ENCODE results near the gene PPIL4. TPM values are rescaled to one million over a fixed set of nuclear protein-coding genes. Genes with fewer than 3 reads are reported as not detected.
A peak's percentile ranks its signal among the peaks of the same experiment; 100 is the strongest.
"Not testable (repeated sequence)": the region's sequence is repeated elsewhere in the genome, so short reads cannot be mapped to it uniquely, and the experiment has no call there.

The PPIL4 gene
- total and polyA plus RNA-seq, 10 of the 15 experiments (the other 5 are each of a cell fraction or from before 2014, with no cell fraction given) = 8.0 to 28.4 (median 24.3) TPM

DNA sequence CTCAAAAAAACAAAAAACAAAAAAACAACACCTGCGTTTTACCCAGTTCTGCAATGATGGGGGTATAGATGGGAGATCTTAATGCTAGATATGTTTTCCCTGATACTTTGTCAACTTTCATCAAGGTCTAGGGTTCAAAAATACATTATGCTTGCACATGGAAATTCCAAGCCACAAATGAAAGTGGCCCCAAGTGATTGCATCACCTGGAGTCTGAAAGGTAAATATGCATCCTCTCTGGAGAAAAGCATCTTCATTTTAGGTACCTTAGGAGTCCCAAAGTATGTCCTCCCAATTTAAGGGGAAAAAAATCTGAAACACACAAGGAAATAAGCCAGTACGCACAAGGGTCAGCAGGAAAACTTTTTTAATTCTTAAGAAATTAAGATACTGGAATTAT lies 48.5 kb downstream of the PPIL4 start:
- Histone ChIP-seq H3K27me3 (replicated peaks in 1 of 2; ENCODE audit: control insufficient read depth in 2 of 2, insufficient read depth in 2 of 2, low read length in 1 of 2) (no peaks in the 10 kb centered on the region), H2AFZ (ENCODE audit: control insufficient read depth, low read depth, low read length) (no peak overlapping the region), H3K4me2 (ENCODE audit: control insufficient read depth, insufficient read depth) (no peak overlapping the region; the same call in 1 of the 2 replicates), H3K79me2 (ENCODE audit: control insufficient read depth, insufficient read depth, low read length) (no peaks in the 10 kb centered on the region), H3K9ac (ENCODE audit: control insufficient read depth, insufficient read depth, low read length) (no peak overlapping the region), H4K20me1 (ENCODE audit: control insufficient read depth, insufficient read depth) (no peaks in the 10 kb centered on the region), H3K9me3 (replicated peaks; ENCODE audit: control insufficient read depth, insufficient read depth, low read length) (no peaks in the 10 kb centered on the region), H3K4me1 (ENCODE audit: control insufficient read depth, insufficient read depth, low read length) (peaks cover 32% of the 10 kb centered on the region), H3K4me3 (no peak overlapping the region), H3K36me3 (ENCODE audit: control insufficient read depth in 2 of 2, insufficient read depth in 2 of 2, low read length in 1 of 2) (no peaks in the 10 kb centered on the region), H3K27ac (ENCODE audit: control insufficient read depth, insufficient read depth) (no peak overlapping the region)
- SMC1A ChIA-PET (ENCODE audit: uncharacterized antibody, unreplicated experiment) = interaction anchor here (1.1 to 4.0 kb wide), 5 partner anchors 11 to 29 kb away, joined by 4 to 40 read pairs (median 23); no protein-coding TSS in a partner anchor
- TF ChIP-seq, protein P1, sequence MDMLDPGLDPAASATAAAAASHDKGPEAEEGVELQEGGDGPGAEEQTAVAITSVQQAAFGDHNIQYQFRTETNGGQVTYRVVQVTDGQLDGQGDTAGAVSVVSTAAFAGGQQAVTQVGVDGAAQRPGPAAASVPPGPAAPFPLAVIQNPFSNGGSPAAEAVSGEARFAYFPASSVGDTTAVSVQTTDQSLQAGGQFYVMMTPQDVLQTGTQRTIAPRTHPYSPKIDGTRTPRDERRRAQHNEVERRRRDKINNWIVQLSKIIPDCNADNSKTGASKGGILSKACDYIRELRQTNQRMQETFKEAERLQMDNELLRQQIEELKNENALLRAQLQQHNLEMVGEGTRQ (IDR thresholded peaks at IDR 0.05; ENCODE audit: borderline replicate concordance, low read depth, low read length) = no peak
- no peak for TF ChIP-seq HDAC2 (IDR thresholded peaks at IDR 0.05)
- TF ChIP-seq TCF7 (IDR thresholded peaks at IDR 0.05; ENCODE audit: borderline replicate concordance) = no peak
- no peak for TF ChIP-seq IRF4 (IDR thresholded peaks at IDR 0.05; ENCODE audit: low read depth, low read length)
- TF ChIP-seq NBN (IDR thresholded peaks at IDR 0.05) = no peak
- no peak for TF ChIP-seq ZZZ3 (IDR thresholded peaks at IDR 0.05; ENCODE audit: control insufficient read depth, insufficient read length, low read depth)
- no TSS peak for BruUV-seq (replicated peaks)
- intact Hi-C loops (cut with micrococcal nuclease; ENCODE audit: unreplicated experiment) = no loop called here
- CTCF ChIA-PET = interaction anchor here (0.9 to 5.2 kb wide), 3 partner anchors 14 to 24 kb away, joined by 3 to 54 read pairs (median 5); no protein-coding TSS in a partner anchor
- RAD21 ChIA-PET (ENCODE audit: unreplicated experiment) = interaction anchor here (1.2 to 1.6 kb wide), 4 partner anchors 8 to 49 kb away, joined by 4 to 7 read pairs (median 4); partner anchors contain the start of gene PPIL4
- WGBS (ENCODE audit: insufficient coverage, insufficient replicate concordance, low lambda C conversion rate, missing lambda C conversion rate) = 50% methylated on average over 2 of the region's 2 CpGs
- in situ Hi-C loops (cut with MboI) = no loop called here
- no peak for FAIRE-seq
- ATAC-seq = no peak
- no peak for DNase-seq (ENCODE audit: low read depth, low spot score)
- POLR2A ChIA-PET = interaction anchor here (1.3 kb wide), 1 partner anchor 8 kb away, joined by 6 read pairs; no protein-coding TSS in a partner anchor

- in situ Hi-C loops (cut with MboI); H3K4me3 ChIP-seq; H3K79me2 ChIP-seq (ENCODE audit: control insufficient read depth, insufficient read depth, low read length); H4K20me1 ChIP-seq (ENCODE audit: control insufficient read depth, insufficient read depth); H2AFZ ChIP-seq (ENCODE audit: control insufficient read depth, low read depth, low read length); BruUV-seq (replicated peaks); DNase-seq (ENCODE audit: low read depth, low spot score); intact Hi-C loops (cut with micrococcal nuclease; ENCODE audit: unreplicated experiment); FAIRE-seq; H3K27me3 ChIP-seq (replicated peaks in 1 of 2; ENCODE audit: control insufficient read depth in 2 of 2, insufficient read depth in 2 of 2, low read length in 1 of 2); H3K9me3 ChIP-seq (replicated peaks; ENCODE audit: control insufficient read depth, insufficient read depth, low read length); H3K36me3 ChIP-seq (ENCODE audit: control insufficient read depth in 2 of 2, insufficient read depth in 2 of 2, low read length in 1 of 2); H3K9ac ChIP-seq (ENCODE audit: control insufficient read depth, insufficient read depth, low read length): not testable (repeated sequence)
- Histone ChIP-seq H3K4me2 (ENCODE audit: control insufficient read depth, insufficient read depth) (peak overlapping the region; percentile 13; the same call in 1 of the 2 replicates), H3K27ac (ENCODE audit: control insufficient read depth, insufficient read depth) (peak overlapping the region; percentile 64; the same call in 1 of the 2 replicates), H3K4me1 (ENCODE audit: control insufficient read depth, insufficient read depth, low read length) (peaks cover 32% of the 10 kb centered on the region)
- TF ChIP-seq BHLHE40 (IDR thresholded peaks at IDR 0.05; ENCODE audit: borderline replicate concordance in 1 of 2, low read depth in 2 of 2, low read length in 1 of 2) (peak in 1 of 2 experiments; percentile 19; a peak in 1 of 4 replicates), ZNF24 (IDR thresholded peaks at IDR 0.05) (0 out of 2 replicates have a peak, but pooled peaks have one; percentile 3), RELA (IDR thresholded peaks at IDR 0.05; ENCODE audit: borderline replicate concordance, partially characterized antibody) (peak; percentile 77), IKZF1 (conservative IDR thresholded peaks at IDR 0.05) (0 out of 2 replicates have a peak, but pooled peaks have one; percentile 20), JUNB (IDR thresholded peaks at IDR 0.05) (peak; percentile 41; the same call in 1 of the 2 replicates), IKZF2 (IDR thresholded peaks at IDR 0.05) (peak in 1 of 2 experiments; percentile 47; a peak in 2 of 4 replicates), NFIC (IDR thresholded peaks at IDR 0.05; ENCODE audit: low read depth, low read length) (peak; percentile 22; the same call in 1 of the 2 replicates), FOXM1 (IDR thresholded peaks at IDR 0.05; ENCODE audit: low read depth, low read length) (peak; percentile 20; the same call in 1 of the 2 replicates), RUNX3 (IDR thresholded peaks at IDR 0.05; ENCODE audit: low read length) (peak; percentile 14; the same call in 1 of the 2 replicates)
- peak; percentile 82 for ATAC-seq
- ChIA-PET POLR2A (interaction anchor here (0.7 to 1.3 kb wide), 2 partner anchors 9 to 379 kb away, joined by 3 to 6 read pairs; no protein-coding TSS in a partner anchor), CTCF (interaction anchor here (0.9 to 5.2 kb wide), 3 partner anchors 15 to 23 kb away, joined by 3 to 54 read pairs (median 5); no protein-coding TSS in a partner anchor), SMC1A (ENCODE audit: uncharacterized antibody, unreplicated experiment) (interaction anchor here (1.1 to 4.0 kb wide), 5 partner anchors 12 to 29 kb away, joined by 4 to 40 read pairs (median 23); no protein-coding TSS in a partner anchor), RAD21 (ENCODE audit: unreplicated experiment) (interaction anchor here (0.8 to 1.6 kb wide), 7 partner anchors 9 to 52 kb away, joined by 3 to 7 read pairs (median 4); partner anchors contain the start of gene PPIL4)
- WGBS (ENCODE audit: insufficient coverage, insufficient replicate concordance, low lambda C conversion rate, missing lambda C conversion rate) = 32% methylated on average over 6 of the region's 6 CpGs
These were observed 49.2 kb downstream of the PPIL4 start for GRCh38 chr6:149496597-149496996.
